GM12878 (cell line): ENCODE measurements around the gene TBC1D22B. TPM values are rescaled to one million over a fixed set of nuclear protein-coding genes. Genes with fewer than 3 reads are reported as not detected.
A peak's percentile ranks its signal among the peaks of the same experiment; 100 is the strongest.
"Not testable (repeated sequence)": the region's sequence is repeated elsewhere in the genome, so short reads cannot be mapped to it uniquely, and the experiment has no call there.

Experiments used
- ATAC-seq: fragments of 200-7000 bp; cut with Tn5 transposase; 3 replicates; pipeline ENCODE4 v1.9.1; 2020; ENCODE audit warnings: mild to moderate bottlenecking, moderate library complexity
- BruUV-seq: library from RNA; stranded (reverse); fragments of 400-500 nt; replicated peaks from 2 replicates; lab custom pipeline; 2021; lab: Mats Ljungman, UMichigan
- CTCF ChIA-PET: fragments of 300-600 bp; sonication (Branson Sonifier 250); formaldehyde crosslinking; extraction: SDS; loops from one replicate; lab custom pipeline; 2021; ENCODE audit warnings: inconsistent platforms; lab: Yijun Ruan, JAX
- POLR2A ChIA-PET: fragments of 350-600 bp; formaldehyde crosslinking; extraction: SDS; loops from one replicate; lab custom pipeline; 2021; ENCODE audit warnings: inconsistent platforms; lab: Charles Lee
- RAD21 ChIA-PET: fragments of 300-600 bp; sonication (Branson Sonifier 250); formaldehyde crosslinking; loops from one replicate; lab custom pipeline; 2023; ENCODE audit warnings: antibody characterized with exemption; ENCODE audit not compliant: unreplicated experiment; lab: Charles Lee
- SMC1A ChIA-PET: fragments of 300-600 bp; sonication (Branson Sonifier 250); formaldehyde crosslinking; loops from one replicate; lab custom pipeline; 2023; ENCODE audit not compliant: unreplicated experiment, uncharacterized antibody; lab: Charles Lee
- DNase-seq: peaks from one replicate; pipeline ENCODE4 v3.0.0-alpha.2; 2011; ENCODE audit warnings: low read depth, low spot score
- FAIRE-seq: peaks from 3 replicates; lab custom pipeline; 2011; peaks lifted over from hg19 to GRCh38; lab: Jason Lieb, UNC
- H2AFZ ChIP-seq: 2 replicates; pipeline ENCODE4 v1.6.0; 2011; ENCODE audit warnings: low read depth, low read length, control low read depth; ENCODE audit not compliant: control insufficient read depth
- H3K27ac ChIP-seq: 2 replicates; pipeline ENCODE4 v1.5.1; 2011; ENCODE audit warnings: control low read depth; ENCODE audit not compliant: control insufficient read depth, insufficient read depth
- H3K27me3 ChIP-seq, 2 experiments: replicated peaks in 1 of 2; 2 replicates each; pipeline versions ENCODE4 v1.6.0 to v1.6.1; 2011; ENCODE audit warnings: low read length in 1 of 2; ENCODE audit not compliant: control insufficient read depth in 2 of 2, insufficient read depth in 2 of 2
- H3K36me3 ChIP-seq, 2 experiments: 2 replicates each; pipeline ENCODE4 v1.5.1; 2011; ENCODE audit warnings: low read length in 1 of 2; ENCODE audit not compliant: control insufficient read depth in 2 of 2, insufficient read depth in 2 of 2
- H3K4me1 ChIP-seq: 2 replicates; pipeline ENCODE4 v1.6.1; 2011; ENCODE audit warnings: mild to moderate bottlenecking, low read length, moderate library complexity, mixed read lengths; ENCODE audit not compliant: control insufficient read depth, insufficient read depth
- H3K4me2 ChIP-seq: 2 replicates; pipeline ENCODE4 v1.6.0; 2011; ENCODE audit warnings: control low read depth; ENCODE audit not compliant: control insufficient read depth, insufficient read depth
- H3K4me3 ChIP-seq: fragments of 200-600 bp; sonication (generic); 2 replicates; pipeline ENCODE4 v1.5.1; 2016
- H3K79me2 ChIP-seq: 2 replicates; pipeline ENCODE4 v1.6.0; 2011; ENCODE audit warnings: low read length; ENCODE audit not compliant: control insufficient read depth, insufficient read depth
- H3K9ac ChIP-seq: 2 replicates; pipeline ENCODE4 v1.8.0; 2011; ENCODE audit warnings: low read length, control low read depth, mixed read lengths; ENCODE audit not compliant: control insufficient read depth, insufficient read depth
- H3K9me3 ChIP-seq: replicated peaks from 3 replicates; pipeline ENCODE4 v1.5.1; 2011; ENCODE audit warnings: mild to moderate bottlenecking, low read length; ENCODE audit not compliant: control insufficient read depth, insufficient read depth
- H4K20me1 ChIP-seq: 2 replicates; pipeline ENCODE4 v1.6.0; 2011; ENCODE audit not compliant: control insufficient read depth, insufficient read depth
- BCL3 ChIP-seq: IDR thresholded peaks from 2 replicates; pipeline ENCODE4 v1.6.1; 2011; ENCODE audit warnings: borderline replicate concordance, low read depth, mild to moderate bottlenecking, moderate library complexity, low read length; ENCODE audit not compliant: insufficient read depth, poor library complexity, severe bottlenecking
- HCFC1 ChIP-seq: fragments of 150-350 bp; IDR thresholded peaks from 2 replicates; pipeline ENCODE4 v1.6.1; 2014; ENCODE audit warnings: low read length
- WGBS: methylation state at CpG from one replicate; pipeline ENCODE4 v1.1.6; 2016; ENCODE audit warnings: low lambda C conversion rate; ENCODE audit not compliant: insufficient replicate concordance, insufficient coverage; ENCODE audit errors: missing lambda C conversion rate; 5-methylcytosine and 5-hydroxymethylcytosine counted together
- in situ Hi-C: fragments of 300-500 bp; cut with MboI; formaldehyde crosslinking; loops from 9 replicates; pipeline ENCODE4 v1.14.3; 2018; ENCODE audit warnings: mixed read lengths
- intact Hi-C: fragments of 100-400 bp; cut with micrococcal nuclease; formaldehyde crosslinking; loops from one replicate; pipeline ENCODE4 v1.14.2; 2022; ENCODE audit not compliant: unreplicated experiment
- polyA plus RNA-seq, 11 experiments: library from polyadenylated mRNA; depleted of rRNA in 4 of 11; unstranded in 6 of 11; stranded (reverse) in 5 of 11; fragments of >200 nt; fragmentation: Nextera tagmentation in 4 of 11; fragmentation: Illumina TruSeq in 1 of 11; extraction: Ambion mirVana in 4 of 11; extraction: Trizol in 1 of 11; gene quantifications; 1 replicate in 1 of 11; 2 replicates in 10 of 11; pipeline versions ENCODE4 v1.2.1 to v1.2.3, GENCODE V29; 2011 to 2016; ENCODE audit warnings: inconsistent platforms in 2 of 11, missing spikeins in 2 of 11, low read depth in 1 of 11
- total RNA-seq, 4 experiments: library from RNA; depleted of rRNA in 3 of 4; stranded (reverse); fragments of >200 nt in 3 of 4; fragmentation: Illumina TruSeq in 1 of 4; extraction: Trizol in 1 of 4; gene quantifications; 2 replicates each; pipeline versions ENCODE4 v1.2.1 to v1.2.3, GENCODE V29; 2013 to 2021

Gene TBC1D22B
- total and polyA plus RNA-seq, 10 of the 15 experiments (the other 5 are each of a cell fraction or from before 2014, with no cell fraction given): 3.4 to 18.7 (median 14.1) TPM

GRCh38 chr6:37324131-37325033 lies 66.8 kb downstream of the TBC1D22B start:
- H3K4me2 ChIP-seq: no peak overlapping the region
- no peaks in the 10 kb centered on the region for H3K79me2 ChIP-seq
- ATAC-seq (no peak), DNase-seq (no peak), FAIRE-seq (no peak)
- ChIA-PET RAD21 (interaction anchor here (0.7 to 1.7 kb wide), 8 partner anchors 10 to 368 kb away, joined by 3 to 10 read pairs (median 4); no protein-coding TSS in a partner anchor), SMC1A (interaction anchor here (0.6 to 1.5 kb wide), 5 partner anchors 10 to 519 kb away, joined by 3 to 4 read pairs (median 3); no protein-coding TSS in a partner anchor), POLR2A (interaction anchor here (0.7 kb wide), 1 partner anchor 1377 kb away, joined by 6 read pairs; no protein-coding TSS in a partner anchor), CTCF (interaction anchor here (1.1 to 3.7 kb wide), 11 partner anchors 8 to 375 kb away, joined by 3 to 61 read pairs (median 6); partner anchors contain the start of gene CMTR1)
- no TSS peak for BruUV-seq
- WGBS: 31% methylated on average over 4 of the region's 4 CpGs
- intact Hi-C loops (loop anchor here (2.0 to 10.0 kb wide), 2 partner anchors 240 to 368 kb away; no protein-coding TSS in a partner anchor), in situ Hi-C loops (loop anchor here (5.0 kb wide), 1 partner anchor 368 kb away; no protein-coding TSS in a partner anchor)
- no peaks in the 10 kb centered on the region for H4K20me1 ChIP-seq
- no peak overlapping the region for H3K4me3 ChIP-seq
- no peaks in the 10 kb centered on the region for H3K9me3 ChIP-seq
- H3K9ac ChIP-seq: no peak overlapping the region
- H3K36me3 ChIP-seq: peaks cover 0 to 10% of the 10 kb centered on the region in 2 experiments; a peak in 3 of 4 replicates
- H2AFZ ChIP-seq: no peak overlapping the region
- H3K27me3 ChIP-seq: no peaks in the 10 kb centered on the region
- H3K4me1 ChIP-seq: no peaks in the 10 kb centered on the region
- TF ChIP-seq BCL3 (peak; percentile 63), HCFC1 (no peak)
- no peak overlapping the region for H3K27ac ChIP-seq

GRCh38 chr6:37330345-37330744 lies 72.8 kb downstream of the TBC1D22B start:
- H3K4me3 ChIP-seq, H3K4me1 ChIP-seq, H3K79me2 ChIP-seq, in situ Hi-C loops, H3K27me3 ChIP-seq, FAIRE-seq, H3K4me2 ChIP-seq, H3K9ac ChIP-seq, DNase-seq, H4K20me1 ChIP-seq, H3K9me3 ChIP-seq, H3K27ac ChIP-seq, H3K36me3 ChIP-seq, RAD21 ChIA-PET, BruUV-seq, intact Hi-C loops, ATAC-seq, H2AFZ ChIP-seq: not testable (repeated sequence)
- POLR2A ChIA-PET: interaction anchor here (0.7 kb wide), 1 partner anchor 833 kb away, joined by 5 read pairs; no protein-coding TSS in a partner anchor
- WGBS: 98% methylated on average over 9 of the region's 10 CpGs
- CTCF ChIA-PET: interaction anchor here (0.6 kb wide), 1 partner anchor 361 kb away, joined by 3 read pairs; no protein-coding TSS in a partner anchor
- SMC1A ChIA-PET: interaction anchor here (1.2 kb wide), 1 partner anchor 10 kb away, joined by 3 read pairs; no protein-coding TSS in a partner anchor
